K562 (cell line): ENCODE measurements around the gene TACC3. TPM values are rescaled to one million over a fixed set of nuclear protein-coding genes. Genes with fewer than 3 reads are reported as not detected.

ENCODE experiments used
- ATAC-seq: fragments of 200-7000 bp; cut with Tn5 transposase; 3 replicates; pipeline ENCODE4 v1.9.1; 2020; ENCODE audit warnings: moderate library complexity
- Bru-seq: library from RNA; stranded (reverse); fragments of 400-500 nt; gene quantifications from one replicate; lab custom pipeline; 2021; lab: Mats Ljungman, UMichigan
- BruChase-seq, 2 experiments: library from RNA; stranded (reverse); fragments of 400-500 nt; gene quantifications; one replicate each; lab custom pipeline; 2021; lab: Mats Ljungman, UMichigan
- BruUV-seq: library from RNA; stranded (reverse); fragments of 400-500 nt; replicated peaks from 2 replicates; lab custom pipeline; 2021; lab: Mats Ljungman, UMichigan
- CTCF ChIA-PET: fragments of 300-600 bp; formaldehyde crosslinking; extraction: SDS; loops from one replicate; lab custom pipeline; 2021; ENCODE audit warnings: low intra/inter-chr PET ratio; lab: Yijun Ruan, JAX
- POLR2A ChIA-PET: fragments of 300-600, 350-650 bp; sonication (Branson Sonifier 250); formaldehyde crosslinking; extraction: SDS; loops from one replicate; lab custom pipeline; 2021; ENCODE audit warnings: antibody characterized with exemption, inconsistent platforms; lab: Yijun Ruan, JAX
- DNase-seq, 4 experiments: peaks; one replicate each; pipeline versions ENCODE4 v3.0.0 to v3.0.0-alpha.2; 2011 to 2018; ENCODE audit warnings: low spot score in 3 of 4, mixed read lengths in 3 of 4; ENCODE audit errors: extremely low read depth in 1 of 4
- FAIRE-seq: peaks from 2 replicates; lab custom pipeline; 2011; peaks lifted over from hg19 to GRCh38; lab: Jason Lieb, UNC
- H2AFZ ChIP-seq: 2 replicates; pipeline ENCODE4 v1.6.0; 2011; ENCODE audit warnings: low read depth, low read length, control low read depth, inconsistent platforms
- H3K27ac ChIP-seq: fragments of 200-600 bp; 3 replicates; pipeline ENCODE4 v1.8.0; 2011; ENCODE audit warnings: low read depth, mild to moderate bottlenecking, control low read depth, inconsistent platforms, low read length, moderate library complexity, mixed read lengths; ENCODE audit errors: extremely low read depth
- H3K27me3 ChIP-seq, 2 experiments: fragments of 300-600 bp in 1 of 2; 2 replicates in 1 of 2; 3 replicates in 1 of 2; pipeline versions ENCODE4 v1.6.0 to v1.8.0; 2011; ENCODE audit warnings: inconsistent platforms in 2 of 2, low read length in 2 of 2, mild to moderate bottlenecking in 1 of 2, mixed read lengths in 1 of 2, moderate library complexity in 1 of 2; ENCODE audit not compliant: control insufficient read depth in 2 of 2, insufficient read depth in 2 of 2
- H3K36me3 ChIP-seq: fragments of 300-600 bp; 3 replicates; pipeline ENCODE4 v1.8.0; 2011; ENCODE audit warnings: mild to moderate bottlenecking, low read length, inconsistent platforms; ENCODE audit not compliant: control insufficient read depth, insufficient read depth
- H3K4me1 ChIP-seq, 2 experiments: fragments of 200-600 bp in 1 of 2; replicated peaks in 1 of 2; 2 replicates in 1 of 2; 3 replicates in 1 of 2; pipeline versions ENCODE4 v1.5.1 to v1.8.0; 2011; ENCODE audit warnings: inconsistent platforms in 2 of 2, low read length in 2 of 2, mild to moderate bottlenecking in 1 of 2, mixed read lengths in 1 of 2, moderate library complexity in 1 of 2; ENCODE audit not compliant: control insufficient read depth in 2 of 2, insufficient read depth in 2 of 2
- H3K4me2 ChIP-seq: 2 replicates; pipeline ENCODE4 v1.6.1; 2011; ENCODE audit warnings: low read length, control low read depth, inconsistent platforms, mixed read lengths; ENCODE audit not compliant: insufficient read depth
- H3K4me3 ChIP-seq: fragments of 200-600 bp; sonication (generic), shearing (Covaris generic); 2 replicates; pipeline ENCODE4 v1.5.1; 2016; ENCODE audit warnings: control low read depth, inconsistent platforms
- H3K79me2 ChIP-seq: fragments of 200-600 bp; 3 replicates; pipeline ENCODE4 v1.8.0; 2011; ENCODE audit warnings: low read length, inconsistent platforms; ENCODE audit not compliant: control insufficient read depth, insufficient read depth
- H3K9ac ChIP-seq, 2 experiments: 2 replicates each; pipeline versions ENCODE4 v1.6.0 to v1.6.1; 2011; ENCODE audit warnings: low read depth in 2 of 2, low read length in 2 of 2, control low read depth in 1 of 2, inconsistent platforms in 1 of 2, mild to moderate bottlenecking in 1 of 2, mixed read lengths in 1 of 2; ENCODE audit not compliant: insufficient read depth in 1 of 2
- H3K9me1 ChIP-seq: one replicate; pipeline ENCODE4 v1.6.0; 2011; ENCODE audit warnings: inconsistent platforms, mild to moderate bottlenecking, low read length, moderate library complexity; ENCODE audit not compliant: control insufficient read depth, insufficient read depth
- H3K9me3 ChIP-seq: replicated peaks from 2 replicates; pipeline ENCODE4 v1.5.1; 2011; ENCODE audit warnings: low read depth, low read length, inconsistent platforms; ENCODE audit not compliant: control insufficient read depth, insufficient read depth
- H4K20me1 ChIP-seq: replicated peaks from 2 replicates; pipeline ENCODE4 v1.6.1; 2011; ENCODE audit warnings: low read length, inconsistent platforms, mixed read lengths; ENCODE audit not compliant: control insufficient read depth, insufficient read depth
- CHD1 ChIP-seq: fragments of 200-600 bp; sonication (generic); IDR thresholded peaks from one replicate; pipeline ENCODE4 v1.6.1; 2012; ENCODE audit warnings: mild to moderate bottlenecking, moderate library complexity, low read length, inconsistent platforms
- FOS ChIP-seq: IDR thresholded peaks from 3 replicates; pipeline ENCODE4 v1.6.1; 2011; ENCODE audit not compliant: insufficient read length; ENCODE audit errors: extremely low read depth
- HMBOX1 ChIP-seq: sonication (generic); IDR thresholded peaks from 2 replicates; pipeline ENCODE4 v1.6.1; 2016
- MCM7 ChIP-seq, 2 experiments: fragments of 450-650 bp; IDR thresholded peaks; 2 replicates each; pipeline ENCODE4 v1.6.1; 2016 to 2018
- MED1 ChIP-seq: sonication (generic); formaldehyde crosslinking; IDR thresholded peaks from 2 replicates; pipeline ENCODE4 v1.8.1; 2023; ENCODE audit warnings: missing genetic modification reagents, borderline replicate concordance
- MXD1 ChIP-seq: fragments of 250-450 bp; sonication (Bioruptor Pico); IDR thresholded peaks from 2 replicates; pipeline ENCODE4 v1.8.0; 2021; ENCODE audit warnings: borderline replicate concordance, mild to moderate bottlenecking, moderate library complexity; ENCODE audit not compliant: poor library complexity, severe bottlenecking
- NR4A1 ChIP-seq, 2 experiments: fragments of 250-450 bp in 1 of 2; fragments of 450-650 bp in 1 of 2; sonication (Bioruptor Pico) in 1 of 2; IDR thresholded peaks; 2 replicates each; pipeline versions ENCODE4 v1.4.0 to v1.6.1; 2016 to 2020; ENCODE audit warnings: mild to moderate bottlenecking in 2 of 2, missing compliant biosample characterization in 1 of 2, missing genetic modification characterization in 1 of 2, moderate library complexity in 1 of 2
- SIX5 ChIP-seq, 2 experiments: IDR thresholded peaks; 2 replicates each; pipeline ENCODE4 v1.6.1; 2011; ENCODE audit warnings: low read length in 2 of 2, borderline replicate concordance in 1 of 2, low read depth in 1 of 2, mild to moderate bottlenecking in 1 of 2, moderate library complexity in 1 of 2; ENCODE audit not compliant: insufficient read depth in 1 of 2
- ZBTB1 ChIP-seq: sonication (generic); formaldehyde crosslinking; IDR thresholded peaks from 2 replicates; pipeline ENCODE4 v1.8.1; 2023; ENCODE audit warnings: missing genetic modification reagents, low read depth, mild to moderate bottlenecking, borderline replicate concordance
- ZNF143 ChIP-seq: sonication (generic); formaldehyde crosslinking; IDR thresholded peaks from 2 replicates; pipeline ENCODE4 v1.9.0; 2022; ENCODE audit warnings: mild to moderate bottlenecking, missing genetic modification reagents
- WGBS: fragments of 100-300 bp; shearing (Covaris generic); methylation state at CpG from one replicate; pipeline ENCODE4 v1.1.6; 2016; ENCODE audit warnings: low coverage, mixed read lengths; ENCODE audit not compliant: insufficient coverage; ENCODE audit errors: missing lambda C conversion rate; 5-methylcytosine and 5-hydroxymethylcytosine counted together
- in situ Hi-C: fragments of 300-500 bp; cut with MboI; formaldehyde crosslinking; loops from 4 replicates; pipeline ENCODE4 v1.15.0; 2018; ENCODE audit warnings: inconsistent platforms, mixed read lengths
- intact Hi-C: fragments of 100-400 bp; cut with micrococcal nuclease; formaldehyde crosslinking; loops from 2 replicates; pipeline ENCODE4 v1.14.2; 2022
- long read RNA-seq, 3 experiments: library from polyadenylated mRNA in 2 of 3; library from RNA in 1 of 3; unstranded in 2 of 3; stranded (forward) in 1 of 3; transcript quantifications; one replicate each; pipeline ENCODE4 v2.0.0, GENCODE V29; 2019 to 2022
- polyA minus RNA-seq, 3 experiments: library from RNA; depleted of rRNA, polyadenylated mRNA; stranded (reverse); fragments of >200 nt; gene quantifications; 2 replicates each; pipeline ENCODE4 v1.2.3, GENCODE V29; 2011
- polyA plus RNA-seq, 8 experiments: library from polyadenylated mRNA; depleted of rRNA in 4 of 8; stranded (reverse) in 5 of 8; unstranded in 3 of 8; fragments of >200 nt; fragmentation: Nextera tagmentation in 2 of 8; fragmentation: Illumina TruSeq in 1 of 8; extraction: Ambion mirVana in 2 of 8; extraction: Trizol in 1 of 8; gene quantifications; 2 replicates each; pipeline versions ENCODE4 v1.2.1 to v1.2.3, GENCODE V29; 2011 to 2014; ENCODE audit warnings: inconsistent platforms in 1 of 8, missing spikeins in 1 of 8
- total RNA-seq, 7 experiments: library from RNA; depleted of rRNA in 6 of 7; stranded (reverse); fragments of >200 nt in 6 of 7; fragmentation: Illumina TruSeq in 2 of 7; extraction: Trizol in 2 of 7; gene quantifications; 2 replicates each; pipeline versions ENCODE4 v1.2.1 to v1.2.3, GENCODE V29; 2011 to 2021; ENCODE audit warnings: low replicate concordance in 1 of 7
- TF ChIP-seq, protein P1 (sequence below): fragments of 250-450 bp; sonication (Bioruptor Pico); IDR thresholded peaks from 2 replicates; pipeline ENCODE4 v1.4.0; 2020; ENCODE audit warnings: borderline replicate concordance

The TACC3 gene
- 114 and 225 TPM in 2 replicates for total RNA-seq (2011; cell fraction: chromatin; rRNA removed; ENCODE audit: low replicate concordance)
- 114 and 126 TPM in 2 replicates for total RNA-seq (2011; cell fraction: nucleolus; rRNA removed)
- 94.5 and 103 TPM in 2 replicates for total RNA-seq (2011; cell fraction: nucleoplasm; rRNA removed)
- total RNA-seq (2014; rRNA removed) (66.3 and 80.2 TPM in 2 replicates), total RNA-seq (2014; rRNA removed; fragmentation: Illumina TruSeq; extraction: Trizol) (47.1 and 49.7 TPM in 2 replicates), total RNA-seq (2015; rRNA removed; fragmentation: Illumina TruSeq; extraction: Trizol) (52.1 and 55.6 TPM in 2 replicates), total RNA-seq (2021) (112 and 122 TPM in 2 replicates), polyA plus RNA-seq (2011; rRNA removed) (50.3 and 50.8 TPM in 2 replicates), polyA plus RNA-seq (2014; fragmentation: Illumina TruSeq; extraction: Trizol) (95.2 and 122 TPM in 2 replicates), polyA plus RNA-seq (2014; fragmentation: Nextera tagmentation; extraction: Ambion mirVana) (1 to 10 TPM; 1.9 to 2.8 TPM), polyA plus RNA-seq (2014; rRNA removed) (90.1 and 102 TPM in 2 replicates), polyA minus RNA-seq (2011; rRNA and poly(A)+ RNA removed) (16.5 and 18.3 TPM in 2 replicates), Bru-seq, nascent RNA (percentile 85 among the genes with signal in this experiment), BruChase-seq, experiment 1, labeled RNA remaining after a 2-hour chase (percentile 87 among the genes with signal in this experiment), BruChase-seq, experiment 2, labeled RNA remaining after a 6-hour chase (percentile 91 among the genes with signal in this experiment)
- polyA plus RNA-seq (2011; cell fraction: cytosol; rRNA removed), result 45.2 and 61.0 TPM in 2 replicates
- 150 and 212 TPM in 2 replicates for polyA plus RNA-seq (2011; cell fraction: nucleus; rRNA removed)
- polyA plus RNA-seq (2012), result 93.9 and 100.0 TPM in 2 replicates
- 37.4 and 55.6 TPM in 2 replicates for polyA minus RNA-seq (2011; cell fraction: cytosol; rRNA and poly(A)+ RNA removed)
- polyA minus RNA-seq (2011; cell fraction: nucleus; rRNA and poly(A)+ RNA removed), result 40.5 and 49.1 TPM in 2 replicates
- long read RNA-seq, experiment 1, transcript TACC3-201 (16 exons, 2,781 nt), result major isoform, 183 of 480 reads
- long read RNA-seq, experiment 1, partial matches to known transcripts, result 242 of 480 reads
- long read RNA-seq, experiment 1, other reads (novel, unspliced or antisense), result 52 of 480 reads
- long read RNA-seq, experiment 2, transcript TACC3-201 (16 exons, 2,781 nt), result major isoform, 30 of 85 reads
- long read RNA-seq, experiment 2, partial matches to known transcripts, result 36 of 85 reads
- long read RNA-seq, experiment 2, other reads (novel, unspliced or antisense), result 18 of 85 reads
- long read RNA-seq, experiment 3, transcript TACC3-201 (16 exons, 2,781 nt), result major isoform, 42 of 68 reads
- long read RNA-seq, experiment 3, partial matches to known transcripts, result 16 of 68 reads
- long read RNA-seq, experiment 3, other reads (novel, unspliced or antisense), result 10 of 68 reads

DNA sequence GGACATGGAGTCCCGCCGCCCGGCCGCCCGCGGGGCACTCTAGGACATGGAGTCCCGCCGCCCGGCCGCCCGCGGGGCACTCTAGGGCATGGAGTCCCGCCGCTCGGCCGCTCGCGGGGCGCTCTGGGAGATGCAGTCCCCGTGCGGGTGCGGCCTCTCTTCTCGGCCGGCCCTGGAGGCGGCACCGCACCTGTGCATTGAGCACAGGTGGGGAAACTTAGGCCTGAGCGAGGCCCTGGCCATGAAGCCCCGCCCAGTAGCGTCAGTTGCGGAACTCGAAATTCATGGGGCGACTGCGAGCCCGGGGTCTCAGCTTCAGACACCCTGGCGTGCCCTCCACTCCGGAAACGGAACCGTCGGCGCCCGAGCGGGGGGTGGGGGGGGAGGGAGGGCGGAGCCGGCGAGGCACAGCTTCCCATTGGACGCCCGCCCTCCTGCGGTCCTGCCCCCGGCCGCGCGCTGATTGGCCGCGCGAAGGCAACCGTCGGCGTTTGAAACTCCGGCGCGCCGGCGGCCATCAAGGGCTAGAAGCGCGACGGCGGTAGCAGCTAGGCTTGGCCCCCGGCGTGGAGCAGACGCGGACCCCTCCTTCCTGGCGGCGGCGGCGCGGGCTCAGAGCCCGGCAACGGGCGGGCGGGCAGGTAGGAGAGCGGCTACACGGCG lies at the start of gene TACC3, which contains the start of gene TMEM129:
TACC3 (plus strand) TSS at position 519 of the 663 bp plus-strand sequence. CDS start 1,901 bp downstream, outside the sequence.
TMEM129 (minus strand) TSS at position 321 of the 663 bp plus-strand sequence. CDS start 486 bp downstream, outside the sequence.
- peaks cover 10 to 69% of the 10 kb centered on the region in 2 experiments; a peak in 4 of 5 replicates for H3K4me1 ChIP-seq
- no TSS peak for BruUV-seq
- ChIA-PET CTCF (no interaction called here), POLR2A (interaction anchor here (0.6 to 4.7 kb wide), 17 partner anchors 8 to 646 kb away, joined by 3 to 32 read pairs (median 3); partner anchors contain the start of gene SLBP)
- peak within 1 kb of the TSS; percentile 97 for H3K27ac ChIP-seq
- ATAC-seq (peak; percentile 87), FAIRE-seq (peak; percentile 85), DNase-seq (peak; percentile 96 to 99 (median 96))
- H4K20me1 ChIP-seq, result peaks cover 10% of the 10 kb centered on the region
- H2AFZ ChIP-seq, result peak within 1 kb of the TSS; percentile 80
- WGBS, result 0% methylated on average over 27 of the region's 83 CpGs
- in situ Hi-C loops (no loop called here), intact Hi-C loops (loop anchor here (10.0 kb wide), 1 partner anchor 366 kb away; no protein-coding TSS in a partner anchor)
- H3K9ac ChIP-seq, result peak within 1 kb of the TSS; percentile 90 to 99
- H3K4me3 ChIP-seq, result peak within 1 kb of the TSS; percentile 98
- H3K27me3 ChIP-seq, result no peaks in the 10 kb centered on the region
- H3K36me3 ChIP-seq, result peaks cover 63% of the 10 kb centered on the region; the same call in 2 of the 3 replicates
- no peaks in the 10 kb centered on the region for H3K9me1 ChIP-seq
- H3K4me2 ChIP-seq, result peak within 1 kb of the TSS; percentile 95
- H3K79me2 ChIP-seq, result peaks cover 86% of the 10 kb centered on the region
- H3K9me3 ChIP-seq, result no peaks in the 10 kb centered on the region
- TF ChIP-seq MXD1 (CRISPR knock-in tag) (no peak), ZNF143 (peak; percentile 65), HMBOX1 (no peak), NR4A1 (CRISPR knock-in tag; IDR thresholded peaks at IDR 0.05) (no peak), NR4A1 (tag; IDR thresholded peaks at IDR 0.05) (no peak), SIX5 (IDR thresholded peaks at IDR 0.05; ENCODE audit: borderline replicate concordance in 1 of 2, insufficient read depth in 1 of 2, low read depth in 1 of 2, low read length in 2 of 2) (peak; percentile 45 to 59; a peak in 3 of 4 replicates), MED1 (no peak), CHD1 (no peak), ZBTB1 (CRISPR knock-in tag) (no peak), MCM7 (IDR thresholded peaks at IDR 0.05) (no peak), FOS (peak; percentile 18)
- TF ChIP-seq, protein P1, sequence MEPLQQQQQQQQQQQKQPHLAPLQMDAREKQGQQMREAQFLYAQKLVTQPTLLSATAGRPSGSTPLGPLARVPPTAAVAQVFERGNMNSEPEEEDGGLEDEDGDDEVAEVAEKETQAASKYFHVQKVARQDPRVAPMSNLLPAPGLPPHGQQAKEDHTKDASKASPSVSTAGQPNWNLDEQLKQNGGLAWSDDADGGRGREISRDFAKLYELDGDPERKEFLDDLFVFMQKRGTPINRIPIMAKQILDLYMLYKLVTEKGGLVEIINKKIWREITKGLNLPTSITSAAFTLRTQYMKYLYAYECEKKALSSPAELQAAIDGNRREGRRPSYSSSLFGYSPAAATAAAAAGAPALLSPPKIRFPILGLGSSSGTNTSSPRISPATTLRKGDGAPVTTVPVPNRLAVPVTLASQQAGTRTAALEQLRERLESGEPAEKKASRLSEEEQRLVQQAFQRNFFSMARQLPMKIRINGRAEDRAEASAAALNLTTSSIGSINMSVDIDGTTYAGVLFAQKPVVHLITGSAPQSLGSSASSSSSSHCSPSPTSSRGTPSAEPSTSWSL (CRISPR knock-in tag), result no peak
